ENCODE results near the gene RFX3. TPM values are rescaled to one million over a fixed set of nuclear protein-coding genes. Genes with fewer than 3 reads are reported as not detected.

RFX3 gene
- total RNA-seq, 1 experiment from 2014 or later: 1.4 TPM

DNA sequence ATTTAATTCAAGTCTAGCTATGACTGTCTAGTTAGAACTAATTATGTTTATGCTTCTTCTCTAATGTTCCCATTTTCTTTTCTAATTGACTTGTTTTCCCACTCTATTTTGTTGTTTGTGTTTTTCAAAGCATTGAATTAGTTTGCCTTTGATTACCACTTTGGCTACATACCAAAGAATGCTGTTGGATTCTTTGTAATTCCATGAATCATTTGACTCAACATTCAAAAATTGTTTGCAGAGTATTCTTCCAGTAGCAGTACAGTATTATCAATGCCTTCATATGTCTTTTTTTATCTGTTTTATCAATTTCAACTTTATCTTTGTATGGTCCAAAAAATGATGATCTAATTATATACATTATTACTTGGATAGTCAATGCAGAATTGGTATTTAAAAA lies 288.7 kb downstream of the RFX3 start:
- DNase-seq (ENCODE audit: low read depth): no peak

DNA sequence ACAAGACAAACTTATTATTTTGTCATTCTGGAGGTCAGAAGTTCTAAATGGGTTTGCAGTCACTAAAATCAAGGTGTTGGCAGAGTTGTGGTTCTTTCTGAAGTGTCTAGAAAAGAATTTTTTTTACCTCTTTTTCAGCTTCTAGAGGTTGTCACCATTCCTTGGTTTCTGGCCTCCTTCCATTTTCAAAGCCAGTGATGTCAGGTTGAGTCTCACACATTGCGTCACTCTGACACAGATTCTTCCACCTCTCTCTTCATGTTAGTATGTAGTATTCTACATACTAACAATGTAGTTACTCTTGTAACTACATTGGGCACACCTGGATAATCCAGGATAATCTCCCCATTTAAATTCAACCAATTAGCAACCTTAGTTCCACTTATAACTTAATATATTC lies 290.3 kb downstream of the RFX3 start:
- no peak for DNase-seq (ENCODE audit: low read depth)

DNA sequence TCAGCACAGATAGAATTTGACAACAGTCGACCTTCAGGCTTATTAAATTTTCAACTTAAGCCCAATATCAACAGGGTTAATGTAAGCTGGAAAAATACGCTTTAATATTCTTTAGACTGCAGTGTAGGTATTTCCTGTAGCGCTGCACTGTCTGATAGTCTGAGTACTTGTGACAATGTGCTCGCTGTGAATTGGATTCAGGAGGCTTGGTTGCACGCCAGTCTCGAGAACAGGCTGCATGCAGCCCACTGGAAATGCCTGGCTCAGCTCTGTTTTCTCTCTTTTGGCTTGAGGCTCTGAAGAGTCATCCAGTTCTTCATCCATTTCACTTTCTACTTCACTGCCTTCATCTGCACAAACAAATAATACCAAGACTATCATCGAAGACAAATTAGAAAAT lies 300.9 kb downstream of the RFX3 start:
- no peak for DNase-seq (ENCODE audit: low read depth)

DNA sequence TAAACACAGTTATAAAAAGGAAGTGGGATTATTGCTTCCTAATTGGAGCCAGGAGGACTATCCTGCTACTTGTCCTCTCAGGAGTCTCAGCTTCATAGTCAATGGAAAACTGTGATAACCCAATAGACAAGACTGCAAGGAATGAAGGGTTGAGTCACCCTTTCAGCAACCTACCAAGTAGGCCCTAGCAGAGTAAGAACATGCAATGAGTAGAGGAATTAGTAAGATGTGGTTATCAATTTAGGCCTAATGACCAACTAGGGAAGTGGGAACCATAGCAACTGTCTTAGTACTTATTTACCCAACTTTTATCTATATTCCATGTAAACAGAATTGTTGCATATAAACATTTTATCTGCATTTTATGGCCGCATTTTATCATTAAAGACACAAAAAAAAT lies 310.1 kb downstream of the RFX3 start:
- DNase-seq (ENCODE audit: low read depth): no peak

DNA sequence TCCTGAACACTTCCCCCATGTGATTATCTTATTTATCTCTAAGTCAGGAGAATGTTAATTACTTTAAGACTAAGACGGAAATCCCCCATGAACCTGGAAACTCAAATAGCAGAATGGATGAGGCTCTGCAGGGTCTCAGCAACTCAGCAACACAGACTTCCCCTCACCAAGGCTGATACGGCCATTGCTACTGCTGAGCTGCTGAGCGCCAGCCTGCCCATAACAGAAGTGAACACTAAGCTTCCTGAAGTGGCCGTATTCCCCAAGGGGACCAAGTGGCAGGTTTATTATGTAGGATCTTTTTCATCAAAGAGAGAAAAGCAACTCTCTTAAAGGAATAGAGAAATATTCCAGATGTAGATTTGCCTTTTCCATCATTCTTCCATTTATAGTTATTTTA lies 311.1 kb downstream of the RFX3 start:
- DNase-seq (ENCODE audit: low read depth): no peak

DNA sequence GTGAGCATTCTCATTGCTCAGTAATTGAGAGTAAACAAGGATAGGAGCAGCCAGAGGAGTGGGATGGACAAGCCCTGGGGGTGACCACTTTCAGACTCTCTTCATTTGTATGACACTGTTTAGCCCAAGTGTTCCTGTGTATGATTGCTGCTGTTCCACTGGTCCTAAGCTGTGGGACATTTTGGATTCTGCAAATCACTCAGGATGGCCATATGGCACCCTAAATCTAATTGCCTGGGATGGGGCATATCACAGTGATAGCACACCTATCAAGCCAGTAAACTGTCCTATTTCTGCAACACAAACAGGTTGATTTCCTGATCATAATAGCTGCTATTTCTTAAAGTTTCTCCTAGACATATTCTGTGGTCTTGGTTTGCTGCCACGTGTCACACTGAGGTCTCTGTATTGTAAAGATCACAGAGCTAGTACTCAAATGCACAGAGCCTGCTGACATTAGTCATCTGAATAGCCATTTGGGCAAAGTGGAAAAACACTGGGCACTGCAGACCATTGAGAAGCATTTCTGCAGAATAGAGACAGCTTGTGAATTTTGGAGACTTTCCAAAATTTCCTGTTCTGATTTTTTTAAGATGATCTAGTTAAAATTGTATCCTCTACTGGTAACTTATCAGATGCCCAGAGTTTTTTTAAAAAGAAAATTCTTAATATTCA lies 320.2 kb downstream of the RFX3 start:
- peak; percentile 37 for DNase-seq (ENCODE audit: low read depth)

DNA sequence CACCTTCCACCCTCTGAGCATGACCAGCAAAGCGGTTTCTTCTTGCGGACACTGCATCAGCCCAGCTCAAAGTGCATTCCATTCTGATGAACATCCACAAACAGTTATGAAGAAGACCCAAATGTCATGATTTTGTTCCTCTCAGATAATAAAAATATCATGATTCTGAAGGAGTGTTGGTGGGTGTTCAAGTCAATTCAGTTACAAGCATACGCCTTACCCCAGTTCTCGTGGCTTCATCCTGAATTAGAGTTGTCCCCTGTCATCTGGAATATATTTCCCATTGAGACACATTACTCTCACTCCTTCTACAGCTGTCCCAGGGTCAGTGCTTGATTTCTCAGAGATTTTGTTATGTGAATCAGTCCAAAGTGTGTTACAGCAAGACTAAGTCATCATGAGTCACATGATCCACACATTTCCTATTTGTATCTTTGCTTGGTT lies 325.4 kb downstream of the RFX3 start:
- peak; percentile 71 for DNase-seq (ENCODE audit: low read depth)

DNA sequence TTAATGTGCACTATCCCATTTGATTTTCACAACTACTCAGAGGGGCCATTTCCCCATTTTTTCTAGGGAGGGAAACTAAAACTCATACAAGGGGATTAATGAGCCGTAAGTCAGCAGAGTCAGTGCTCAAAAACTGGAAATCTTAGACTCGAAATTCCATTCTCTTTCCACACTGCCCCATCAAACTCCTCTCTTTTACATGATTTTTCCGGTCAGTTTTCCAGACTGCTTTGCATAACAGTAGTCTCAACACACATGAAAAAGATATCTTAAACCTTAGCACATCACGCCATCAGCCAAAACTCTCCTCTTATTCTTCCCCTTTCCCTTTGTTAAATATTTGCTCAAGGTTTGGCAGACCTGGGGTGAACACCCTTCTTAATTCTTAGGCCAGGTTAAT lies 332.0 kb downstream of the RFX3 start:
- DNase-seq (ENCODE audit: low read depth): no peak

DNA sequence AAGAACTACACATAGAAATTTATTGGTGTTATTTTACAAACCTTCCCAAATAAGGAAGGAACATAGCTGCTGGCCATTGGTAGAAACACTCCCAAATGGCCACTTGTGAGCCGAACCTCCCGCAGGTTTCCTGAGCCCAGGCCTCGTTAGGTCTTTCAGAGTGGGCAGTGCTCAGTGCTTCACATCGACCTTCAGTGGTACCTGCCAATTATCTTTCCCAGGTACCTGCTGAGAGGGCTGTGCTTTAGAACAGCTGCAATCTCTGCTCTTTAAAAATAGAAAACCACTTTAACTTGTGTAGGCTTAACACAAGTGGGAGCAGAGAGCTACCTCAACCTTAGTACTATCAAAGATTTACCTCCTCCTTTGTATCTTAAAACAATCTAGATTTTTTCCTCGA lies 334.1 kb downstream of the RFX3 start:
- DNase-seq (ENCODE audit: low read depth): no peak

DNA sequence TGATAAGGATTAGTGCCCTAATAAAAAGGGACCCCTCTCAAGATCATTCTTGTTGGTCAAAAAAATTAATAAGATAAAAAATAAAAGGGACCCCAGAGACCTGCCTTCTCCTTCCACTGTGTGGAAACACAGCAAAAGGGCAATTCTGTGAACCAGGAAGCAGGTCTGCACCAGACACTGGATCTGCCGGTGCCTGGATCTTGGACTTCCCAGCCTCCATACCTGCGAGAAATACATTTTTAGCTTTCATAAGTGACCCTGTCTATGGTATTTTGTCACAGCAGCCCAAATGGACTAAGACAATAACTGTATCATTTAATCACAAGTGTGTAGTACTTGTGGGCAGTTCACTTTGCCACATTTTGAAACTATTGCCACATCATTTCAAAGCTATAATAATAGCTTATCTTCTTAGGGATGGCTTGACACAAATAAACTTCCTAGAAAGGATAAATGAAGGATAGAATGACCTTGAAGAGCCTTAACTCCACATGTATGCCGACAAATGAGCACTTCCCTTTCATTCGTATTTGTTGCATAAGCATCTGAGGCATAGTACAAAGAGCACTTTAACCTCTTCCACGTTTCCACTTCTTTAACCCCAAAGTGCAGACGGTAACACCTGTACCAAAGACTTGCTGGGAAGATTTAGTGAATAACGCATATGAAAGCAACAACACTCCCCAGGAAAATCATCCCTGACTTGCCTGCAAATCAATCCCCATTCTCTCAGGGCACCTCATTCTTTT lies 336.5 kb downstream of the RFX3 start:
- DNase-seq (ENCODE audit: low read depth): no peak

DNA sequence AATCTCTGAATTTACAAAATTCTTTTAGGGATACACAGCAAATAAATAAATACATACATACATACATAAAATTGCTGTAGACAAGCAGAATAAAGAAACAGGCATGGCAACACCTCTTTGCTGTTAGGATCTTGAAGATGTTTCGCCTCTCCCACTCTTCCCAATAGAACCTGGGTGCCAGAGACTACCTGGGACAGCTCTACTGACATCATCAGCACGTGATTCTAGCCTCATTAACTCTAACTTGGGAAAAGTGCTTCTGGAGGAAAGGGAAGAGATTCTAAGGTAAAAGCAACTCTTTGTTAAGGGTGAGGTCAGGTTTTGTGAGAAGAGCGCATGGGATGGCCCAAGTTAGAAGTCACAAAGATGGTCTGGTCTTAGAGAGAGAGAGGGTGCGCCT lies 339.1 kb downstream of the RFX3 start:
- no peak for DNase-seq (ENCODE audit: low read depth)

DNA sequence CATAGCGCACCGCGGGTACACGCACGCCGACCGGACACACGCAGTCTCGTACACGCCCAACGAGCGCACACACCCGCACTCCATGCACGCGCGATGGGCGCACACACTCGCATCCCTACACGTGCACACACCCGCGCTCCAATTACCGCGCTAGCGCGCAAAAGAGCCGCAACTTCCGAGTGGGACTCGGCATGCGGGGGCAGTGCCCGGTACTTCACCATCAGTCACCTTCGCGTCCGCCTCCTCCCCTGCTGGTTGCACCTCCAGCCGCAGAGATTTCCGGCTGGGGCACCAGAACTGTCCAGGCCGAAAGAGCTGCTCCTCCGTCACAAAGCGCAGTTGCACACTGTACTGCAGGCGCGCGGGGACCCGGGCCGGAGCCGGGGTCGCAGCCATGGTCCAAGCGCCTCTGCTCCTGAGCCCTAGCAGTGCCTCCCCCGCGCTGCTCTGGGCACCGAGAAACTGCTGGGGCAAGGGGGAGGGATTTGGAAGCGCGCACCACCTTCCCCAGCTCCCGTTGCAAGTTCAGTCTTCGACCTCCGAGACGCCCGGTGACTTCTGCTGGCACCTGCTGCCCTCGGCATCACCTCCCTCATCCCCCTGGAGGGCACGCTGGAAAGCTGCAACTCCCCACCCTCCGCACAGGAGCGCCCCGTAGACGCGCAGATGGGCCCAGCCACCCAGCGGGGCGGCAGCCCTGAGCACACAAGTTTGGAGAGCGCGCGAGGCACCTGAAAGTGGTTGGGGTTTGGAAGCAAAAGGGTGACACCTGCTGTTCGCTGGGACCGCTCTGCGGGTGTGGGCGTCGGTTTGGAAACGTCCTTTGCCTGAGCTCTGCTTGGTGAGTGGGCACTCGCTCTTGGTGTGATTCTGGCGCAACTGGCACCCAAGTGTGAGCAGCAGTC lies 344.5 kb downstream of the RFX3 start:
- peak; percentile 7 for DNase-seq (ENCODE audit: low read depth)

DNA sequence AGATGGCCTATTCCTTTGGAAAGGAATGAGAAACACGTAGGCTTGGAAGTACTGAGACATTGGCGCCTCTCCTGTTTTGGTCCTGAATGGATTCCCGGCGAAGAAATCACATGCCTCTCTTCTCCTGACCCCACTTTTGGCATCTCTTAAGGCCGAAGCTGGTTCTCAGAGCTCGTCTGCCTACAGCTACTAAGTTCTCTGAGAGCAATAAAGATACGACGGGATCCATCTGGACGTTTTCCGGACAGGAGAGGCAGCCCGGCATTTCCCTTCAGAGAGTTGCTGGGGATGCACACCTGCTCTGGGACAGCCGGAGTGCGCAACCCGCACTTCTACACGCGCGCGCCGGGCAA lies 345.1 kb downstream of the RFX3 start:
- DNase-seq (ENCODE audit: low read depth): no peak

DNA sequence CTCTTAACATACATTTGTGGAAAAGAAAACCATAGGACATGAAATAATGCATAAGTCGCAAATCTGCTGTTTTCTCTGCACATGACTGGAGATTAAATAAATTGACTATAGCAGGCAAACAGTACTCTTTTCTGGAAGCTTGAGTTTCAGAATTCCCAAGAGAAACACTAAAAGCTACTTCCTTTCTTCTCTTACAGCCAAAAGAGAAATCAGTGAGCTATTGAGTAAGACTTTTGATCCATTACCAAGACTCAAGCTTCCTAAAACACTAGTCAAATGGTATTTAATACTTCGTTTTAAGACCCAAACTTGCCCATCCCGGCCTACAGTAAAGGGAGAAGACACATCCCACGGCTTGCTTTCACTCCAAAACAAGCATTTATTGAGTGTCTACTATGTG lies 346.1 kb downstream of the RFX3 start:
- DNase-seq (ENCODE audit: low read depth): no peak

DNA sequence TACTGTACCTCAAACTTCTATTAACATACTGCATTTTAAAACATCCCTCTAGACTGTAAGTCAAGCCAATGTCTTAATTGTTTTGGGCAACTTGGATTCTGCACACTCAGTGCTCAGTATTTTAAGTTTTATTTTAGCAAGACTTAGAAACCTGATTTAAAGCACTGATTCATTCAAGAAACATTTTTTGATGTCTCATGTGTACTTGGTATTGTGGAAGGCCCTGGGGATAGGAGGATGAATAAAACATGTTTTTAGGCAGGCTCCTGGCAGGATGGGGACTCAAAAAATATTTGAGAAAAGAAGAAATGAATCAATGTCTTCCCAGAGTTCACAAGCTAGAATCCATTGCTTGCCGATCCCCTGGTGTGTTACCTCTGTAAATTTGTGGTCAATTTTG lies 347.9 kb downstream of the RFX3 start:
- no peak for DNase-seq (ENCODE audit: low read depth)

DNA sequence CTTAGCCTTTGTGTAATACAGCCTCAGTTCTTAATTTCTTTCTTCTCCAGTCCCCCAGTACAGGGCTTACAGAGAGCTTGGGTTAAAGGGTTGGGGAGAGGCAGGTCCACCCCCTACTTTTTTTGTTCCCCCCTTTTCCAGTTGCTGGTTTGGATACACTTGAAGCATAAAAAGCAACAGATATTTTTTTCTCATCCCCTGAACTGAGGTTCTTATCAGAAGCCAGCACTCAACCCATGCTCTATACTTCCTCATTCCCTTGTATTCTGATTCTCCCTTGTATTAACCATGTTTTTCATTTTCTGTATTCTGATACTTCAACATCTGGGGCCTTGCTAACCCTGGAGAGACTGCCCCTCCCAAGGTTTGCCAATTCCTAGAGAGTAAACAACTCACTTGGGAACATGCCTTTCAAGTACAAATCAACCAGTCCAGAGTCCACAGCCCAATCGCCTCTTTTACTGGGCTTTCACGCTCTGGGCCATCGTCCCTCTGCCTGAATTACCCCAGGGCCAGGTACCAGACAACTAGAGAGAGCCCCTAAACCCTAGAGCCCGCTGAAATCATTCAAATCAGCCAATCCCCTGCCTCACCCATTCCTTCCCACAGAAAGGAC lies 348.5 kb downstream of the RFX3 start:
- DNase-seq (ENCODE audit: low read depth): no peak

DNA sequence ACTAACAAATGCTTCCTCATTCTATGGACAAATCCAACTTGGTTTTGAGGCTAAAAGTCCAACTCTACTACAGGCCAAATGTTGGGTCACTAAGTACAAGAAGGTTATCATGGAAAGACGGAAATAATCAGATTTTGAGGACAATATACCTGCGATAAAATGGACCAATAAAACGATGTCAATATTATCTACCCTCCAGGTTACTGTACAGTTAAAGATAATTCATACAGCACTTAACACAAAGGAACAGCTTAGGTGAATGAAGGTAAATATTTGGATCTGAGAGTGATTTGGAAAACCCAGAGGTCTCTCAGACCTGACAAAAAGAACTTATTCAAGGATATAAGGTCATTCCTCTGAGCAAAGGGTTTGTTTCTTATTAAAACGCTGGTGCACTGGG lies 352.4 kb downstream of the RFX3 start:
- DNase-seq (ENCODE audit: low read depth): no peak

DNA sequence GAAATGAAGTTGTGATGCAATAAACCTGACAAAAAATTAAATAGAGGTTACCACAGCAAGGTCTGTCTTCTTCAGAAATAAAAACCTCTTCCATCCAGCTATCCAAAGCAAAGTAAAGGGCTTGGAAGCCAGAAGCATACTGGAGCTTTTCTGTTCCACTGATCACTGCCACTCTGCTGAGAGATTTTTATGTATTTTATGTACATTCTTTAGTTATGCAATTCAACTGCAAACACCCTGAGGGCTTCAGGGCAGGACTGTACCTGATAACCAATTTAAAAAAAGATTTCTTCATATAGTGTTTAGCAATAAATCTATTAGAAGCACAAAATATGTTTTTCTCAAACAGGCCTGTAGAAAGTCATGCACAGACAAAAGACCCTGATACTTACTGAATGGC lies 355.0 kb downstream of the RFX3 start:
- no peak for DNase-seq (ENCODE audit: low read depth)
